HepG2 (cell line): ENCODE results near the gene GALR3. TPM values are rescaled to one million over a fixed set of nuclear protein-coding genes. Genes with fewer than 3 reads are reported as not detected.
A peak's percentile ranks its signal among the peaks of the same experiment; 100 is the strongest.

ENCODE experiments used
- ATAC-seq: fragments of 200-7000 bp; cut with Tn5 transposase; 3 replicates; pipeline ENCODE4 v1.9.1; 2020; ENCODE audit warnings: mild to moderate bottlenecking, moderate library complexity
- BruUV-seq: library from RNA; stranded (reverse); fragments of 400-500 nt; replicated peaks from 2 replicates; lab custom pipeline; 2021; lab: Mats Ljungman, UMichigan
- CTCF ChIA-PET: fragments of 300-600 bp; formaldehyde crosslinking; extraction: SDS; loops from one replicate; lab custom pipeline; 2021; ENCODE audit warnings: low total read pairs, inconsistent platforms, low intra/inter-chr PET ratio; lab: Yijun Ruan, JAX
- POLR2A ChIA-PET: fragments of 350-600 bp; sonication (Branson Sonifier 250); formaldehyde crosslinking; loops from one replicate; lab custom pipeline; 2020; ENCODE audit warnings: antibody characterized with exemption, inconsistent platforms; lab: Yijun Ruan, JAX
- DNase-seq: peaks from one replicate; pipeline ENCODE4 v3.0.0-alpha.2; 2015; ENCODE audit warnings: low spot score
- FAIRE-seq: peaks from 3 replicates; lab custom pipeline; 2011; peaks lifted over from hg19 to GRCh38; lab: Jason Lieb, UNC
- H2AFZ ChIP-seq: one replicate; pipeline ENCODE4 v1.6.1; 2011; ENCODE audit warnings: low read length, inconsistent platforms
- H3K27ac ChIP-seq: fragments of 300-600 bp; 3 replicates; pipeline ENCODE4 v1.8.0; 2011; ENCODE audit warnings: mixed run types, mild to moderate bottlenecking, mixed read lengths, low read length, inconsistent platforms; ENCODE audit not compliant: insufficient read depth; ENCODE audit errors: extremely low read length
- H3K27me3 ChIP-seq, 2 experiments: fragments of 200-600 bp in 1 of 2; 2 replicates in 1 of 2; 3 replicates in 1 of 2; pipeline versions ENCODE4 v1.6.0 to v1.8.0; 2011; ENCODE audit warnings: low read length in 2 of 2, mild to moderate bottlenecking in 2 of 2, moderate library complexity in 2 of 2, inconsistent platforms in 1 of 2; ENCODE audit not compliant: insufficient read depth in 2 of 2, control insufficient read depth in 1 of 2
- H3K36me3 ChIP-seq, 2 experiments: fragments of 200-600 bp in 1 of 2; replicated peaks in 1 of 2; 2 replicates in 1 of 2; 3 replicates in 1 of 2; pipeline versions ENCODE4 v1.5.1 to v1.8.0; 2011; ENCODE audit warnings: low read length in 2 of 2, inconsistent platforms in 1 of 2; ENCODE audit not compliant: insufficient read depth in 2 of 2, control insufficient read depth in 1 of 2
- H3K4me1 ChIP-seq: 2 replicates; pipeline ENCODE4 v1.5.1; 2012; ENCODE audit warnings: low read length, inconsistent platforms; ENCODE audit not compliant: insufficient read depth
- H3K4me2 ChIP-seq: 2 replicates; pipeline ENCODE4 v1.6.0; 2011; ENCODE audit warnings: low read depth, low read length, inconsistent platforms
- H3K4me3 ChIP-seq, 3 experiments: fragments of 200-600 bp in 1 of 3; sonication (generic), shearing (Covaris generic) in 1 of 3; replicated peaks in 1 of 3; 2 replicates each; pipeline ENCODE4 v1.5.1; 2011 to 2016; ENCODE audit warnings: low read length in 3 of 3, inconsistent platforms in 2 of 3, low read depth in 2 of 3, mild to moderate bottlenecking in 2 of 3, control low read depth in 1 of 3, mixed read lengths in 1 of 3; ENCODE audit not compliant: insufficient read depth in 1 of 3
- H3K79me2 ChIP-seq: one replicate; pipeline ENCODE4 v1.6.1; 2011; ENCODE audit warnings: low read length, inconsistent platforms; ENCODE audit not compliant: insufficient read depth
- H3K9ac ChIP-seq: 2 replicates; pipeline ENCODE4 v1.6.0; 2011; ENCODE audit warnings: mild to moderate bottlenecking, low read depth, low read length, inconsistent platforms; ENCODE audit not compliant: insufficient read depth
- H3K9me3 ChIP-seq: 2 replicates; pipeline ENCODE4 v1.5.1; 2012; ENCODE audit warnings: mild to moderate bottlenecking, low read length
- H4K20me1 ChIP-seq: 2 replicates; pipeline ENCODE4 v1.6.0; 2011; ENCODE audit warnings: inconsistent platforms, mild to moderate bottlenecking, low read length, moderate library complexity; ENCODE audit not compliant: insufficient read depth
- ETV5 ChIP-seq: IDR thresholded peaks from 2 replicates; pipeline ENCODE4 v1.6.1; 2018; ENCODE audit warnings: missing biosample characterization, missing genetic modification reagents, inconsistent platforms, borderline replicate concordance
- HNRNPLL ChIP-seq: fragments of 200-400 bp; formaldehyde crosslinking; IDR thresholded peaks from 2 replicates; pipeline ENCODE4 v1.6.1; 2017; ENCODE audit warnings: mild to moderate bottlenecking, low read depth, low read length; ENCODE audit not compliant: poor library complexity, severe bottlenecking
- KDM2A ChIP-seq: sonication (generic); formaldehyde crosslinking; IDR thresholded peaks from 2 replicates; pipeline ENCODE4 v1.4.0; 2020; ENCODE audit warnings: low read depth, missing genetic modification reagents, borderline replicate concordance
- MAZ ChIP-seq, 2 experiments: sonication (generic) in 1 of 2; formaldehyde crosslinking in 1 of 2; IDR thresholded peaks; 2 replicates each; pipeline versions ENCODE4 v1.5.0 to v1.6.1; 2012 to 2020; ENCODE audit warnings: low read depth in 2 of 2, mild to moderate bottlenecking in 2 of 2, borderline replicate concordance in 1 of 2, improper control_type of control experiment in 1 of 2, low read length in 1 of 2, missing genetic modification reagents in 1 of 2, moderate library complexity in 1 of 2
- RFX1 ChIP-seq: fragments of 450-650 bp; IDR thresholded peaks from 2 replicates; pipeline ENCODE4 v1.6.1; 2017
- RFXANK ChIP-seq: IDR thresholded peaks from 2 replicates; pipeline ENCODE4 v1.6.1; 2016
- SKIL ChIP-seq: sonication (generic); formaldehyde crosslinking; IDR thresholded peaks from 2 replicates; pipeline ENCODE4 v1.8.0; 2022; ENCODE audit warnings: missing genetic modification reagents, mild to moderate bottlenecking, moderate library complexity, borderline replicate concordance
- SOX6 ChIP-seq, 2 experiments: fragments of 450-650 bp in 1 of 2; sonication (generic) in 1 of 2; formaldehyde crosslinking in 1 of 2; IDR thresholded peaks; 2 replicates each; pipeline versions ENCODE4 v1.4.0 to v1.6.1; 2017 to 2020; ENCODE audit warnings: antibody characterized with exemption in 1 of 2, mild to moderate bottlenecking in 1 of 2, missing genetic modification reagents in 1 of 2
- SP1 ChIP-seq, 2 experiments: fragments of 450-650 bp in 1 of 2; sonication (generic) in 1 of 2; formaldehyde crosslinking in 1 of 2; IDR thresholded peaks; 2 replicates each; pipeline versions ENCODE4 v1.4.0 to v1.6.1; 2016 to 2020; ENCODE audit warnings: missing genetic modification reagents in 1 of 2
- TBX2 ChIP-seq: sonication (generic); formaldehyde crosslinking; IDR thresholded peaks from 2 replicates; pipeline ENCODE4 v1.5.0; 2020; ENCODE audit warnings: missing genetic modification reagents, mild to moderate bottlenecking, borderline replicate concordance
- YY1 ChIP-seq: IDR thresholded peaks from 2 replicates; pipeline ENCODE4 v1.6.1; 2011; ENCODE audit warnings: low read length, low read depth, moderate library complexity, mild to moderate bottlenecking; ENCODE audit not compliant: insufficient read depth, insufficient replicate concordance
- ZFP62 ChIP-seq: sonication (generic); formaldehyde crosslinking; IDR thresholded peaks from 2 replicates; pipeline ENCODE4 v1.4.0; 2020; ENCODE audit warnings: missing genetic modification reagents
- ZNF331 ChIP-seq: sonication (generic); formaldehyde crosslinking; IDR thresholded peaks from 2 replicates; pipeline ENCODE4 v1.4.0; 2020; ENCODE audit warnings: missing genetic modification reagents
- ZNF839 ChIP-seq: sonication (generic); formaldehyde crosslinking; IDR thresholded peaks from 2 replicates; pipeline ENCODE4 v1.4.0; 2020; ENCODE audit warnings: missing genetic modification reagents, mild to moderate bottlenecking, borderline replicate concordance
- WGBS: methylation state at CpG from one replicate; pipeline ENCODE4 v1.1.6; 2017; ENCODE audit warnings: low lambda C conversion rate; 5-methylcytosine and 5-hydroxymethylcytosine counted together
- in situ Hi-C: cut with HindIII; loops from 2 replicates; pipeline ENCODE4 v1.10.0; 2017; ENCODE audit warnings: low pct_unique_long_range_greater_than_20kb; ENCODE audit not compliant: extremely low pct_ligation_motif_present
- intact Hi-C: fragments of 100-400 bp; cut with micrococcal nuclease; formaldehyde crosslinking; loops from one replicate; pipeline ENCODE4 v1.10.0; 2022; ENCODE audit not compliant: unreplicated experiment
- polyA plus RNA-seq, 8 experiments: library from polyadenylated mRNA; depleted of rRNA in 3 of 8; stranded (reverse) in 7 of 8; unstranded in 1 of 8; fragments of >200 nt; fragmentation: Illumina TruSeq in 4 of 8; extraction: Trizol in 4 of 8; gene quantifications; 2 replicates each; pipeline versions ENCODE4 v1.2.1 to v1.2.3, GENCODE V29; 2011 to 2016; ENCODE audit warnings: low read depth in 4 of 8, missing spikeins in 1 of 8, mixed read lengths in 1 of 8; ENCODE audit not compliant: insufficient read depth in 1 of 8
- total RNA-seq, 5 experiments: library from RNA; depleted of rRNA; stranded (reverse); fragments of >200 nt; fragmentation: Illumina TruSeq; extraction: Trizol; gene quantifications; 2 replicates each; pipeline ENCODE4 v1.2.3, GENCODE V29; 2016; ENCODE audit warnings: low read depth in 1 of 5
- TF ChIP-seq, protein P1 (sequence below): sonication (generic); formaldehyde crosslinking; IDR thresholded peaks from 2 replicates; pipeline ENCODE4 v1.8.1; 2022; ENCODE audit warnings: mild to moderate bottlenecking, missing genetic modification reagents
- TF ChIP-seq, protein P2 (sequence below): sonication (generic); formaldehyde crosslinking; IDR thresholded peaks from 2 replicates; pipeline ENCODE4 v1.4.0; 2020; ENCODE audit warnings: missing genetic modification reagents, borderline replicate concordance

Gene GALR3
- total and polyA plus RNA-seq, 2 of the 13 experiments (the other 11 are each of a cell fraction or from before 2014, with no cell fraction given) = 0.13 TPM; not detected in 1

GRCh38 chr22:37817705-37818408, 5.3 kb upstream of the GALR3 start:
- no TSS peak for BruUV-seq
- Histone ChIP-seq H3K27me3 (no peaks in the 10 kb centered on the region), H3K9me3 (no peaks in the 10 kb centered on the region), H3K9ac (peak overlapping the region; percentile 61), H4K20me1 (no peaks in the 10 kb centered on the region), H3K27ac (peak overlapping the region; percentile 72), H3K4me3 (peak overlapping the region; percentile 29 to 63 (median 35); a peak in 4 of 6 replicates), H3K4me1 (peaks cover 50% of the 10 kb centered on the region), H2AFZ (no peak overlapping the region), H3K79me2 (no peaks in the 10 kb centered on the region), H3K36me3 (peaks cover 8 to 18% of the 10 kb centered on the region in 2 experiments; a peak in 4 of 5 replicates), H3K4me2 (peak overlapping the region; percentile 68)
- POLR2A ChIA-PET = interaction anchor here (0.8 to 5.5 kb wide), 19 partner anchors 9 to 210 kb away, joined by 3 to 67 read pairs (median 5); partner anchors contain the start of genes ANKRD54, C22orf23, GCAT and MICALL1
- FAIRE-seq (peak; percentile 85), ATAC-seq (peak; percentile 70), DNase-seq (peak; percentile 86)
- in situ Hi-C loops = loop anchor here (5.0 to 10.0 kb wide), 2 partner anchors 44 to 117 kb away; no protein-coding TSS in a partner anchor
- WGBS = 2% methylated on average over 10 of the region's 29 CpGs
- intact Hi-C loops = loop anchor here (1.0 kb wide), 2 partner anchors 45 to 147 kb away; no protein-coding TSS in a partner anchor
- CTCF ChIA-PET = interaction anchor here (1.3 to 2.6 kb wide), 4 partner anchors 45 to 147 kb away, joined by 4 to 28 read pairs (median 14); no protein-coding TSS in a partner anchor
- peak; percentile 95 for TF ChIP-seq KDM2A (CRISPR knock-in tag)
- TF ChIP-seq, protein P1, sequence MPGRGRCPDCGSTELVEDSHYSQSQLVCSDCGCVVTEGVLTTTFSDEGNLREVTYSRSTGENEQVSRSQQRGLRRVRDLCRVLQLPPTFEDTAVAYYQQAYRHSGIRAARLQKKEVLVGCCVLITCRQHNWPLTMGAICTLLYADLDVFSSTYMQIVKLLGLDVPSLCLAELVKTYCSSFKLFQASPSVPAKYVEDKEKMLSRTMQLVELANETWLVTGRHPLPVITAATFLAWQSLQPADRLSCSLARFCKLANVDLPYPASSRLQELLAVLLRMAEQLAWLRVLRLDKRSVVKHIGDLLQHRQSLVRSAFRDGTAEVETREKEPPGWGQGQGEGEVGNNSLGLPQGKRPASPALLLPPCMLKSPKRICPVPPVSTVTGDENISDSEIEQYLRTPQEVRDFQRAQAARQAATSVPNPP = no peak
- no peak for TF ChIP-seq ZFP62
- peak; percentile 77; the same call in 1 of the 2 replicates for TF ChIP-seq ZNF331 (CRISPR knock-in tag)
- peak; percentile 76 for TF ChIP-seq YY1
- TF ChIP-seq RFX1 = no peak
- TF ChIP-seq RFXANK = peak; percentile 75; the same call in 1 of the 2 replicates
- no peak for TF ChIP-seq SP1 (IDR thresholded peaks at IDR 0.05)
- TF ChIP-seq SP1 (CRISPR knock-in tag; IDR thresholded peaks at IDR 0.05) = peak; percentile 89
- TF ChIP-seq HNRNPLL = peak; percentile 44
- peak; percentile 38; the same call in 1 of the 2 replicates for TF ChIP-seq ZNF839 (CRISPR knock-in tag)
- TF ChIP-seq, protein P2, sequence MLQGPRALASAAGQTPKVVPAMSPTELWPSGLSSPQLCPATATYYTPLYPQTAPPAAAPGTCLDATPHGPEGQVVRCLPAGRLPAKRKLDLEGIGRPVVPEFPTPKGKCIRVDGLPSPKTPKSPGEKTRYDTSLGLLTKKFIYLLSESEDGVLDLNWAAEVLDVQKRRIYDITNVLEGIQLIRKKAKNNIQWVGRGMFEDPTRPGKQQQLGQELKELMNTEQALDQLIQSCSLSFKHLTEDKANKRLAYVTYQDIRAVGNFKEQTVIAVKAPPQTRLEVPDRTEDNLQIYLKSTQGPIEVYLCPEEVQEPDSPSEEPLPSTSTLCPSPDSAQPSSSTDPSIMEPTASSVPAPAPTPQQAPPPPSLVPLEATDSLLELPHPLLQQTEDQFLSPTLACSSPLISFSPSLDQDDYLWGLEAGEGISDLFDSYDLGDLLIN (CRISPR knock-in tag) = 0 out of 2 replicates have a peak, but pooled peaks have one; percentile 53
- peak; percentile 93 for TF ChIP-seq MAZ (IDR thresholded peaks at IDR 0.05; ENCODE audit: borderline replicate concordance, low read depth, low read length)
- peak; percentile 96 for TF ChIP-seq MAZ (CRISPR knock-in tag; IDR thresholded peaks at IDR 0.05; ENCODE audit: low read depth)
- TF ChIP-seq ETV5 = peak; percentile 74; the same call in 1 of the 2 replicates
- peak; percentile 91 for TF ChIP-seq SKIL (CRISPR knock-in tag)
- no peak for TF ChIP-seq SOX6 (IDR thresholded peaks at IDR 0.05)
- peak; percentile 94 for TF ChIP-seq SOX6 (CRISPR knock-in tag; IDR thresholded peaks at IDR 0.05)
- peak; percentile 79 for TF ChIP-seq TBX2
